ENCODE measurements around the gene CALN1. TPM values are rescaled to one million over a fixed set of nuclear protein-coding genes. Genes with fewer than 3 reads are reported as not detected.

The CALN1 gene
- total and polyA plus RNA-seq, 2 of the 8 experiments (the other 6 are each of a cell fraction or from before 2014, with no cell fraction given): 6.4 to 15.2 TPM

DNA sequence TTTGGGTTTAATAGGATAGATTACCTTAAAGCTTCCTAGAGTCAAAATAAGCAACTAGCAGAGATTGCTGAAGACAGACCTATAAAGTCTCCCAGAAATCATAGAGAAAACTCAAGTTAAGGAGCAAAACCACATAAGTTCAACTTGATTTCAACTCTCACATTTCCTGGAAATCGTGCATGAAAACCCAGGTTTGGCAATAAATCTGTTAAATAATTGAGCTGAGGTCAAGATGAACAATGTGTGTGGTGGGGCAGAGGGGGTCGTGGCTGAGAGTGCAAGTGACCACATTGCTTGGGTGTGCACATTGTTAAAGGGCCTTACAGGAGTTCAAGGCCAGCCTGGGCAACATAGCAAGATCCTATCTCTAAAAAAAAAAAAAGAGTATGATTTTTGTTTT, 643.7 kb downstream of the CALN1 start:
- no peaks in the 10 kb centered on the region for H3K36me3 ChIP-seq (ENCODE audit: control insufficient read depth in 2 of 4, insufficient read depth in 4 of 4, low read length in 3 of 4)
- H2AFZ ChIP-seq (ENCODE audit: low read length): no peak overlapping the region
- H3K23me2 ChIP-seq (ENCODE audit: low read depth, low read length): no peaks in the 10 kb centered on the region
- no peak overlapping the region for H4K91ac ChIP-seq (replicated peaks; ENCODE audit: insufficient read length, low read length)
- ChIA-PET POLR2A (ENCODE audit: partially characterized antibody) (no interaction called here), CTCF (ENCODE audit: partially characterized antibody) (interaction anchor here (2.8 kb wide), 1 partner anchor 16 kb away, joined by 8 read pairs; no protein-coding TSS in a partner anchor)
- no peak overlapping the region for H3K27ac ChIP-seq (ENCODE audit: low read depth, low read length)
- H3K4me2 ChIP-seq (ENCODE audit: insufficient read depth in 1 of 2, low read depth in 2 of 2, low read length in 2 of 2): no peak overlapping the region
- TF ChIP-seq SRF (IDR thresholded peaks at IDR 0.05; ENCODE audit: low read depth, low read length): no peak
- no peak for TF ChIP-seq SUZ12 (IDR thresholded peaks at IDR 0.05; ENCODE audit: low read length)
- no peak for TF ChIP-seq ATF2 (IDR thresholded peaks at IDR 0.05; ENCODE audit: low read length)
- TF ChIP-seq GABPA (IDR thresholded peaks at IDR 0.05; ENCODE audit: borderline replicate concordance, insufficient read depth, low read length): no peak
- TF ChIP-seq SP4 (IDR thresholded peaks at IDR 0.05; ENCODE audit: low read length): no peak
- no peak for TF ChIP-seq BACH1 (IDR thresholded peaks at IDR 0.05; ENCODE audit: low read length)
- no peak for TF ChIP-seq ATF3 (IDR thresholded peaks at IDR 0.05; ENCODE audit: insufficient read depth, low read depth, low read length)
- H3K14ac ChIP-seq (ENCODE audit: insufficient read length): no peak overlapping the region
- no peak overlapping the region for H3K23ac ChIP-seq (ENCODE audit: insufficient read length)
- H4K8ac ChIP-seq (ENCODE audit: extremely low read depth, insufficient read depth, low read length): no peak overlapping the region
- no peak overlapping the region for H3K4ac ChIP-seq (replicated peaks; ENCODE audit: insufficient read length, low read depth, low read length)
- H3K27me3 ChIP-seq (replicated peaks in 1 of 4; ENCODE audit: control insufficient read depth in 3 of 4, extremely low read depth in 1 of 4, insufficient read depth in 3 of 4, low read length in 3 of 4): no peaks in the 10 kb centered on the region
- FAIRE-seq: no peak
- H3K9me3 ChIP-seq (ENCODE audit: insufficient read depth in 2 of 2, low read depth in 1 of 2, low read length in 1 of 2): no peaks in the 10 kb centered on the region
- H3K79me2 ChIP-seq (ENCODE audit: control insufficient read depth in 1 of 2, insufficient read depth in 2 of 2, low read length in 2 of 2): no peaks in the 10 kb centered on the region
- no peak overlapping the region for H4K5ac ChIP-seq (ENCODE audit: insufficient read length, low read depth, low read length)
- no peak overlapping the region for H3K4me3 ChIP-seq (ENCODE audit: extremely low read depth in 1 of 4, insufficient read depth in 2 of 4, low read depth in 3 of 4, low read length in 4 of 4)
- H3K4me1 ChIP-seq (replicated peaks in 1 of 4; ENCODE audit: control insufficient read depth in 3 of 4, insufficient read depth in 4 of 4, low read length in 3 of 4): no peaks in the 10 kb centered on the region
- no peaks in the 10 kb centered on the region for H3K79me1 ChIP-seq (ENCODE audit: low read depth, low read length)
- no peak overlapping the region for H2AK5ac ChIP-seq (ENCODE audit: low read depth, low read length)
- no peak overlapping the region for H3K56ac ChIP-seq (replicated peaks; ENCODE audit: insufficient read length, low read depth, low read length)
- WGBS, 2 experiments (ENCODE audit: extremely low coverage in 1 of 2, insufficient coverage in 1 of 2, insufficient read length in 1 of 2, insufficient replicate concordance in 2 of 2, low coverage in 1 of 2, low lambda C conversion rate in 2 of 2, missing lambda C conversion rate in 1 of 2): 87% methylated on average over 2 of the region's 2 CpGs; no CpG with 5 or more reads in 1 of the 2 experiments
- H4K20me1 ChIP-seq (replicated peaks in 1 of 2; ENCODE audit: control insufficient read depth in 1 of 2, insufficient read depth in 2 of 2, low read length in 2 of 2): no peaks in the 10 kb centered on the region
- no peak overlapping the region for H2BK12ac ChIP-seq (ENCODE audit: low read depth, low read length)
- no peak overlapping the region for H3K9ac ChIP-seq (replicated peaks in 1 of 4; ENCODE audit: extremely low read depth in 1 of 4, low read depth in 3 of 4, low read length in 3 of 4)
- no peak overlapping the region for H2BK5ac ChIP-seq (ENCODE audit: low read depth, low read length)
- no peak overlapping the region for H3K18ac ChIP-seq (ENCODE audit: extremely low read depth, low read length)
- H2BK20ac ChIP-seq (ENCODE audit: low read length): no peak overlapping the region
- no peak for DNase-seq (ENCODE audit: low read depth in 1 of 2, low spot score in 2 of 2)
- no peak overlapping the region for H2BK15ac ChIP-seq (ENCODE audit: low read length)
- no peak overlapping the region for H2BK120ac ChIP-seq (replicated peaks; ENCODE audit: low read depth, low read length)

All from H1 (cell line).